ENCODE data around the gene GRPEL2.

GRPEL2 gene

DNA sequence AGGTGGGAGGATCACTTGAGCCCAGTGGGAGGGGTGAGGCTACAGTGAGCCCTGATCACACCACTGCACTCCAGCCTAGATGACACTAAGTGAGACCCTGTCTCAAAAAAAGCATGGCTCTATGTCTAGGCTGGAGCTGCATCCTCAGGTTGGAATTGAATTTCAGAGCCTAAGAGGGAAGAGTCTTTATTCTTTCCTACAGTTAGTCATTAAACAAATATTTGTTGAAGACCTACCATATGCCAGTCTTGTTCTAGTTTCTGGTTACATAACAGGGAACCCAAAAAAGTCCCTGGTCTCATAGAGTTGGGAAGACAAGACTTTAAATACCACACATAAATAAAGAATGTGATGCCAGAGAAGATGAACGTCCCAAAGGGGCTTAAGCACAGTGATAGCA is 6.9 kb upstream of the GRPEL2 start:
- no peak for DNase-seq (ENCODE audit: low read depth)
- TF ChIP-seq, protein P1, sequence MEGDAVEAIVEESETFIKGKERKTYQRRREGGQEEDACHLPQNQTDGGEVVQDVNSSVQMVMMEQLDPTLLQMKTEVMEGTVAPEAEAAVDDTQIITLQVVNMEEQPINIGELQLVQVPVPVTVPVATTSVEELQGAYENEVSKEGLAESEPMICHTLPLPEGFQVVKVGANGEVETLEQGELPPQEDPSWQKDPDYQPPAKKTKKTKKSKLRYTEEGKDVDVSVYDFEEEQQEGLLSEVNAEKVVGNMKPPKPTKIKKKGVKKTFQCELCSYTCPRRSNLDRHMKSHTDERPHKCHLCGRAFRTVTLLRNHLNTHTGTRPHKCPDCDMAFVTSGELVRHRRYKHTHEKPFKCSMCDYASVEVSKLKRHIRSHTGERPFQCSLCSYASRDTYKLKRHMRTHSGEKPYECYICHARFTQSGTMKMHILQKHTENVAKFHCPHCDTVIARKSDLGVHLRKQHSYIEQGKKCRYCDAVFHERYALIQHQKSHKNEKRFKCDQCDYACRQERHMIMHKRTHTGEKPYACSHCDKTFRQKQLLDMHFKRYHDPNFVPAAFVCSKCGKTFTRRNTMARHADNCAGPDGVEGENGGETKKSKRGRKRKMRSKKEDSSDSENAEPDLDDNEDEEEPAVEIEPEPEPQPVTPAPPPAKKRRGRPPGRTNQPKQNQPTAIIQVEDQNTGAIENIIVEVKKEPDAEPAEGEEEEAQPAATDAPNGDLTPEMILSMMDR (IDR thresholded peaks at IDR 0.05; ENCODE audit: control insufficient read depth, insufficient read depth, low read depth, low read length, missing control alignments): no peak
- no peak overlapping the region for H3K4me3 ChIP-seq (ENCODE audit: control insufficient read depth, low read depth, low read length)

DNA sequence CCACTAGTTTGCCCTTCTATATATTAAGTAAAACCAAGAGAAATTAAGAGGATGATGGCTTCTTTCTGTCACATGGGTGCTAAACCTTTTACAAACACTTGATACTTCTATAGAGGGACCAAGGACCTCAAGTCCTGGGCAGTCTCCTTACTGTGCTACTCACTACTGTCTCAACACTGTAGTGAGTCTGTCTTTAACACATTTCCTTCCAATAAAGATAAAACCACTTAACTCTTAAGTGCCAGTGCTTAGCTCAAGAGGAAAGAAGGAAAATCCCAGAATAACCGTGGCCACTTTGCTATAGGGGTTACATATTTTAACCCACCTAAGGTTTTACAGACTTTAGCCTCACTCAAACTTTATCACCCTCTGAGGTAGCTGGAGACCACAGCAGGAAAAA is 4.4 kb upstream of the GRPEL2 start:
- DNase-seq (ENCODE audit: low read depth): no peak
- H3K4me3 ChIP-seq (ENCODE audit: control insufficient read depth, low read depth, low read length): no peak overlapping the region
- TF ChIP-seq, protein P1 (IDR thresholded peaks at IDR 0.05; ENCODE audit: control insufficient read depth, insufficient read depth, low read depth, low read length, missing control alignments): no peak

DNA sequence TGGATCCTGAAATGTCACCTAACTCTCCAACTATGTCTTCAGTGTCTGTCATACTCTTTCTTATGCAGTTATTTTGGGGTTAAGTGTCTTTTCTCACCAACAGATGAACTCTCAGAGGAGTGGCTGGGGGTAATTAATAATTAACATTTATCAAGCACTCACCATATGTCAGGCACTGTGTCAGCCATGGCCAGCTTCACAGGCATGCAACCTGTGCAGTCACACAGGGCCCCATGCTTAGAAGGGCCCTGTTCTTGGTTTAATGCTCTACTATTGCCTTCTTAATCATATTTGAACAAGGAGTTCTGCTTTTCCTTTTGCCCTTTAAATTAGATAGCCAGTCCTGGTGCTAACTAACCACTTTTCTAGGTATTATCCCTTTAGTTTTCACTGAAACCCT is 3.4 kb upstream of the GRPEL2 start:
- DNase-seq (ENCODE audit: low read depth): no peak
- TF ChIP-seq, protein P1 (IDR thresholded peaks at IDR 0.05; ENCODE audit: control insufficient read depth, insufficient read depth, low read depth, low read length, missing control alignments): no peak
- H3K4me3 ChIP-seq (ENCODE audit: control insufficient read depth, low read depth, low read length): no peak overlapping the region

DNA sequence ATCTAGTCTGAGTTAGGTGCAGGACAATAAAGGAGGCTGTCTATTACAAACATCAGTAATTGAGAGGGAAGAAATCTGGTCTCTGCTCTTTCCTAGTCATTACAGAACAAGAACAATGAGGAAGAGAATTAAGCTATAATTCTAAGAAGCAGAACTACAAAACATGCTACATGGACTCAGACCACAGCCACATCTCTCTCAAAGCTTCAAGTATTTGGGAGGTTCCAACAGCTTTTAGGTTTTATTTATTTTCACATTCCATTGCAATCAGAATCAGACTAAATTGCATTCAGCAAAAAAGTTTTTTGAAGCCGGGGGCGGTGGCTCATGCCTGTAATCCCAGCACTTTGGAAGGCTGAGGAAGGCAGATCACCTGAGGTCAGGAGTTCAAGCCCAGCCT is 1.1 kb upstream of the GRPEL2 start:
- TF ChIP-seq, protein P1 (IDR thresholded peaks at IDR 0.05; ENCODE audit: control insufficient read depth, insufficient read depth, low read depth, low read length, missing control alignments): no peak
- no peak overlapping the region for H3K4me3 ChIP-seq (ENCODE audit: control insufficient read depth, low read depth, low read length)
- no peak for DNase-seq (ENCODE audit: low read depth)

DNA sequence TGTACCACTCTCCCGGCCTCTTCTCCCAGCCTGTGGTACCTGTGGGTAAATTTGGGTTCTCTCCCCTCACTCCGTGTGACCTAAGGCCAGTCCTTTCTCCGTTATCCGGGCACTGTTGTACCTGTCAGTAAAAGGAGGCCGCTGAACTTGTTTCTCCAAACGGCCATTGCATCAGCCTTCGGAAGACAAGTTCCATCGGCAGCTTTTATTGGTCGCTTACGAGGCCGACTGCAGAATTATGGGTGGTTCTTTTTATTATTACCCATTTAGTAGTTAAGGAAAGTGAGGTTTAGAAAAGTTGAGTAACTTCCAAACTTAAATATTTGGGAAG is 558 bp downstream of the GRPEL2 start:
- no peak for DNase-seq (ENCODE audit: low read depth)
- peak overlapping the region; percentile 88 for H3K4me3 ChIP-seq (ENCODE audit: control insufficient read depth, low read depth, low read length)
- TF ChIP-seq, protein P1 (IDR thresholded peaks at IDR 0.05; ENCODE audit: control insufficient read depth, insufficient read depth, low read depth, low read length, missing control alignments): no peak

DNA sequence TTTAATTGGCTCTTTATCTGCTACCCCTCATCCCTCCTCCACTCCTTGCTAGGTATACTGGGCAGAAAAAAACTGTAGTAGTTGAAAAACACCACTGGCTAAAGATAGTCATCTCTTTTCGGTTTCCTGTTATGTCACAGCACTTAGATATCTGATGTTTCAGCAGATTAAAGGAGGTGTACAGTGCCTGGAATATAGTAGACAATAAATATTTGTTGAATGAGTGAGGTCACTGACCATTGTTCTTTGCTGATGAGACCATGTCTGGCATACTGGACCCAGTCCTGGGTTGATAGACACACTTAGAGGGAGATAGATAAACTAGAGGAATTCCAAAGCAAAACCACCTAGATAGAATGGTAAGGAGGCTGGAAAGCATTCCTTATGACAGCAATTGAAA is 3.2 kb downstream of the GRPEL2 start:
- TF ChIP-seq, protein P1 (IDR thresholded peaks at IDR 0.05; ENCODE audit: control insufficient read depth, insufficient read depth, low read depth, low read length, missing control alignments): no peak
- H3K4me3 ChIP-seq (ENCODE audit: control insufficient read depth, low read depth, low read length): no peak overlapping the region
- DNase-seq (ENCODE audit: low read depth): no peak

DNA sequence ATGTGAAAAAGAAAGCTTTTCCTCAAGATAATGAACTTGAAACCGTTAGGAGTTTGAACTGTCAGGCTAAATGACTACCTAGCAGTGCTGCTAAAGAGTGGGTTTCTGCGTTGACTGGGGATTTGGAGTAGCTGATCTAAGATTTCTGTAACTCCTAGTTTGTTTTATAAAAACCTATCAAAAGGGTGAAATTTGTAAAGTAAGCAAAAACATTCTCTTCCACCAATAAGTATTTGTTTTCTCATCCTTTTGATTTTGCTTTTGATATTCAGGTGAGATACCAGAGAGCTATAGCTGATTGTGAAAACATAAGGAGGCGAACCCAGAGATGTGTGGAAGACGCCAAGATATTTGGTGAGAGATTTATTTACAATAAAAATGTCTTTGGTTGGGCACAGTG is 4.1 kb downstream of the GRPEL2 start:
- no peak overlapping the region for H3K4me3 ChIP-seq (ENCODE audit: control insufficient read depth, low read depth, low read length)
- no peak for DNase-seq (ENCODE audit: low read depth)
- TF ChIP-seq, protein P1 (IDR thresholded peaks at IDR 0.05; ENCODE audit: control insufficient read depth, insufficient read depth, low read depth, low read length, missing control alignments): no peak
